Smooth muscle cell (in vitro differentiated cells): Measurements from ENCODE around the gene NR2F1-AS1. TPM values are rescaled to one million over a fixed set of nuclear protein-coding genes. Genes with fewer than 3 reads are reported as not detected.

Experiments used
- DNase-seq: peaks from one replicate; lab custom pipeline; 2025; ENCODE audit not compliant: unreplicated experiment; lab: John Stamatoyannopoulos, UW
- H2AFZ ChIP-seq: fragments of 200-600 bp; sonication (generic); 2 replicates; pipeline ENCODE4 v1.6.0; 2016; ENCODE audit warnings: antibody characterized with exemption, low read depth, mild to moderate bottlenecking
- H3F3A ChIP-seq: fragments of 200-600 bp; sonication (generic); 2 replicates; pipeline ENCODE4 v1.6.0; 2017; ENCODE audit warnings: antibody characterized with exemption, low read depth
- H3K27ac ChIP-seq: fragments of 200-600 bp; sonication (generic); 2 replicates; pipeline ENCODE4 v1.5.1; 2016; ENCODE audit warnings: low read depth, mild to moderate bottlenecking
- H3K27me3 ChIP-seq: fragments of 200-600 bp; sonication (generic); 2 replicates; pipeline ENCODE4 v1.6.1; 2016; ENCODE audit warnings: low read depth, mild to moderate bottlenecking
- H3K36me3 ChIP-seq: fragments of 200-600 bp; sonication (generic); 2 replicates; pipeline ENCODE4 v1.5.1; 2016; ENCODE audit warnings: low read depth
- H3K4me1 ChIP-seq: fragments of 200-600 bp; sonication (generic); 2 replicates; pipeline ENCODE4 v1.5.1; 2016; ENCODE audit warnings: low read depth
- H3K4me2 ChIP-seq: fragments of 200-600 bp; sonication (generic); 2 replicates; pipeline ENCODE4 v1.6.0; 2016; ENCODE audit warnings: mild to moderate bottlenecking
- H3K4me3 ChIP-seq: fragments of 200-600 bp; sonication (generic); 2 replicates; pipeline ENCODE4 v1.5.1; 2016; ENCODE audit warnings: mild to moderate bottlenecking
- H3K79me2 ChIP-seq: fragments of 200-600 bp; sonication (generic); 2 replicates; pipeline ENCODE4 v1.6.0; 2016; ENCODE audit warnings: low read depth, mild to moderate bottlenecking
- H3K9ac ChIP-seq: fragments of 200-600 bp; sonication (generic); 2 replicates; pipeline ENCODE4 v1.6.0; 2016; ENCODE audit warnings: low read depth
- H3K9me3 ChIP-seq: fragments of 200-600 bp; sonication (generic); replicated peaks from 2 replicates; pipeline ENCODE4 v1.5.1; 2016; ENCODE audit warnings: low read depth
- H4K20me1 ChIP-seq: fragments of 200-600 bp; sonication (generic); 2 replicates; pipeline ENCODE4 v1.6.0; 2016; ENCODE audit warnings: low read depth
- CTCF ChIP-seq: fragments of 200-600 bp; sonication (generic); IDR thresholded peaks from 2 replicates; pipeline ENCODE4 v1.5.1; 2017; ENCODE audit warnings: borderline replicate concordance, mild to moderate bottlenecking, antibody characterized with exemption; ENCODE audit not compliant: insufficient read depth, poor library complexity, severe bottlenecking
- WGBS: methylation state at CpG from one replicate; pipeline ENCODE4 v1.1.7; 2016; ENCODE audit warnings: low lambda C conversion rate; 5-methylcytosine and 5-hydroxymethylcytosine counted together
- polyA plus RNA-seq: library from polyadenylated mRNA; unstranded; fragments of >200 nt; fragmentation: Nextera tagmentation; extraction: Ambion mirVana; gene quantifications from 2 replicates; pipeline ENCODE4 v1.2.1, GENCODE V29; 2016
- total RNA-seq: library from RNA; depleted of rRNA; stranded (reverse); fragments of >200 nt; gene quantifications from 2 replicates; pipeline ENCODE4 v1.2.3, GENCODE V29; 2014

NR2F1-AS1 gene
- total and polyA plus RNA-seq, 2 experiments from 2014 or later: 18.7 to 26.1 TPM

GRCh38 chr5:93570294-93571113, 10.5 kb downstream of the NR2F1-AS1 start:
- Histone ChIP-seq H3K4me3 (peak overlapping the region; percentile 45), H3K36me3 (no peaks in the 10 kb centered on the region), H3F3A (no peaks in the 10 kb centered on the region), H3K4me2 (peak overlapping the region; percentile 64), H2AFZ (peak overlapping the region; percentile 71), H3K9ac (no peak overlapping the region), H3K27me3 (peaks cover 91% of the 10 kb centered on the region), H3K4me1 (peaks cover 51% of the 10 kb centered on the region), H3K79me2 (peaks cover 7% of the 10 kb centered on the region), H3K27ac (no peak overlapping the region), H4K20me1 (peaks cover 51% of the 10 kb centered on the region), H3K9me3 (no peaks in the 10 kb centered on the region)
- no peak for TF ChIP-seq CTCF
- DNase-seq: no peak
- WGBS: 8% methylated on average over 70 of the region's 70 CpGs

GRCh38 chr5:93569300-93570160, 11.5 kb downstream of the NR2F1-AS1 start:
- peaks cover 8% of the 10 kb centered on the region for H3K79me2 ChIP-seq
- peak overlapping the region; percentile 71 for H2AFZ ChIP-seq
- peaks cover 82% of the 10 kb centered on the region for H3K27me3 ChIP-seq
- TF ChIP-seq CTCF: no peak
- no peak overlapping the region for H3K27ac ChIP-seq
- peaks cover 42% of the 10 kb centered on the region for H4K20me1 ChIP-seq
- no peaks in the 10 kb centered on the region for H3K9me3 ChIP-seq
- H3K4me2 ChIP-seq: peak overlapping the region; percentile 64
- H3K9ac ChIP-seq: no peak overlapping the region
- H3K36me3 ChIP-seq: no peaks in the 10 kb centered on the region
- H3F3A ChIP-seq: no peaks in the 10 kb centered on the region
- peaks cover 45% of the 10 kb centered on the region for H3K4me1 ChIP-seq
- peak overlapping the region; percentile 45 for H3K4me3 ChIP-seq
- DNase-seq: no peak
- 36% methylated on average over 13 of the region's 13 CpGs for WGBS

- no peak overlapping the region for H2AFZ ChIP-seq
- no peak for DNase-seq
- H3K79me2 ChIP-seq: peaks cover 8% of the 10 kb centered on the region
- no peak overlapping the region for H3K4me2 ChIP-seq
- 90% methylated on average over 1 of the region's 1 CpG for WGBS
- H3K9me3 ChIP-seq: no peaks in the 10 kb centered on the region
- no peak overlapping the region for H3K9ac ChIP-seq
- H3K27me3 ChIP-seq: peaks cover 61% of the 10 kb centered on the region
- H3F3A ChIP-seq: no peaks in the 10 kb centered on the region
- peaks cover 5% of the 10 kb centered on the region for H3K36me3 ChIP-seq
- peaks cover 21% of the 10 kb centered on the region for H4K20me1 ChIP-seq
- H3K27ac ChIP-seq: no peak overlapping the region
- no peak overlapping the region for H3K4me3 ChIP-seq
- peaks cover 26% of the 10 kb centered on the region for H3K4me1 ChIP-seq
- no peak for TF ChIP-seq CTCF
These were observed 13.6 kb downstream of the NR2F1-AS1 start for GRCh38 chr5:93567424-93567823.
